ENCODE results near the gene GPR132.
A peak's percentile ranks its signal among the peaks of the same experiment; 100 is the strongest.
"Not testable (repeated sequence)": the region's sequence is repeated elsewhere in the genome, so short reads cannot be mapped to it uniquely, and the experiment has no call there.

Gene GPR132

GRCh38 chr14:105030836-105031396 lies 34.3 kb downstream of the GPR132 start:
- no peak for DNase-seq
- intact Hi-C loops (cut with DNase I), result no loop called here

GRCh38 chr14:105030194-105030593 lies 35.0 kb downstream of the GPR132 start:
- intact Hi-C loops (cut with DNase I), result no loop called here
- DNase-seq, result no peak

GRCh38 chr14:105029402-105029801 lies 35.8 kb downstream of the GPR132 start:
- intact Hi-C loops (cut with DNase I), result no loop called here

GRCh38 chr14:105028251-105028927 lies 36.8 kb downstream of the GPR132 start:
- intact Hi-C loops (cut with DNase I), result no loop called here
- no peak for DNase-seq

More at GRCh38 chr14:105029402-105029801, 35.8 kb downstream of the GPR132 start:
- DNase-seq, result no peak

GRCh38 chr14:105027718-105028117 lies 37.5 kb downstream of the GPR132 start:
- DNase-seq; intact Hi-C loops (cut with DNase I): not testable (repeated sequence)

- DNase-seq, result no peak
- intact Hi-C loops (cut with DNase I), result no loop called here
Observed at GRCh38 chr14:105026802-105027563, 38.2 kb downstream of the GPR132 start.

- intact Hi-C loops (cut with DNase I), result no loop called here
- DNase-seq, result no peak
Observed at GRCh38 chr14:105026033-105026785, 39.0 kb downstream of the GPR132 start.

- DNase-seq, result no peak
- intact Hi-C loops (cut with DNase I), result no loop called here
Observed at GRCh38 chr14:105025429-105025828, 39.8 kb downstream of the GPR132 start.

GRCh38 chr14:105023791-105024480 lies 41.3 kb downstream of the GPR132 start:
- intact Hi-C loops (cut with DNase I), result loop anchor here (5.0 kb wide), 1 partner anchor 42 kb away; no protein-coding TSS in a partner anchor
- DNase-seq, result no peak

GRCh38 chr14:105023144-105023543 lies 42.1 kb downstream of the GPR132 start:
- intact Hi-C loops (cut with DNase I), result loop anchor here (5.0 kb wide), 1 partner anchor 41 kb away; no protein-coding TSS in a partner anchor

GRCh38 chr14:105022276-105022670 lies 43.0 kb downstream of the GPR132 start:
- intact Hi-C loops (cut with DNase I), result loop anchor here (5.0 kb wide), 1 partner anchor 40 kb away; no protein-coding TSS in a partner anchor
- no peak for DNase-seq

More at GRCh38 chr14:105023144-105023543, 42.1 kb downstream of the GPR132 start:
- DNase-seq, result no peak

GRCh38 chr14:105021656-105022275 lies 43.5 kb downstream of the GPR132 start:
- intact Hi-C loops (cut with DNase I), result loop anchor here (5.0 kb wide), 1 partner anchor 39 kb away; no protein-coding TSS in a partner anchor
- peak in 41 of 42 donors; percentile 22 to 81 (median 55) for DNase-seq

- peak; percentile 95 to 99 (median 98) for DNase-seq
- intact Hi-C loops (cut with DNase I), result loop anchor here (5.0 kb wide), 1 partner anchor 39 kb away; no protein-coding TSS in a partner anchor
Observed at GRCh38 chr14:105020815-105021655, 44.2 kb downstream of the GPR132 start, which contains the start of gene CDCA4. Gene CDCA4, minus strand, starts transcription at chr14:105021083. Its CDS starts 9,154 bp downstream, at chr14:105011929.

GRCh38 chr14:105019861-105020814 lies 45.1 kb downstream of the GPR132 start:
- intact Hi-C loops (cut with DNase I), result loop anchor here (5.0 kb wide), 1 partner anchor 38 kb away; no protein-coding TSS in a partner anchor
- DNase-seq, result peak in 19 of 42 donors; percentile 6 to 46 (median 17)

- no peak for DNase-seq
- intact Hi-C loops (cut with DNase I), result no loop called here
Observed at GRCh38 chr14:105018414-105018813, 46.8 kb downstream of the GPR132 start.

GRCh38 chr14:105015905-105016304 lies 49.3 kb downstream of the GPR132 start:
- intact Hi-C loops (cut with DNase I), result no loop called here
- no peak for DNase-seq

All from head of caudate nucleus (tissue), 42 donors.